ENCODE measurements around the gene SPPL2A. TPM values are rescaled to one million over a fixed set of nuclear protein-coding genes. Genes with fewer than 3 reads are reported as not detected.

The SPPL2A gene
- total and polyA plus RNA-seq, 2 donors (not counting 3 experiments of a cell fraction or from before 2014, with no cell fraction given), result 38.8 to 88.7 TPM

GRCh38 chr15:50735156-50735555 lies 30.4 kb downstream of the SPPL2A start:
- Histone ChIP-seq H4K20me1 (replicated peaks; ENCODE audit: control insufficient read depth, extremely low read depth, insufficient read depth, low read length) (no peaks in the 10 kb centered on the region), H3K27me3 (ENCODE audit: control insufficient read depth in 2 of 2, insufficient read depth in 2 of 2, low read length in 2 of 2) (no peaks in the 10 kb centered on the region), H3K79me2 (ENCODE audit: control insufficient read depth, insufficient read depth, low read length) (no peaks in the 10 kb centered on the region), H3K4me1 (ENCODE audit: control insufficient read depth, extremely low read depth, insufficient read depth, low read length) (no peaks in the 10 kb centered on the region), H3K36me3 (ENCODE audit: control insufficient read depth in 2 of 2, extremely low read depth in 1 of 2, insufficient read depth in 2 of 2, low read length in 2 of 2) (no peaks in the 10 kb centered on the region), H3K9me1 (replicated peaks; ENCODE audit: control insufficient read depth, extremely low read depth, insufficient read depth, low read length) (no peaks in the 10 kb centered on the region), H3K9me3 (replicated peaks; ENCODE audit: control insufficient read depth, insufficient read depth, low read length) (no peaks in the 10 kb centered on the region), H2AFZ (ENCODE audit: low read depth, low read length) (no peak overlapping the region), H3K9ac (replicated peaks; ENCODE audit: extremely low read depth, insufficient read depth, low read length) (no peak overlapping the region), H3K4me3 (replicated peaks in 1 of 3; ENCODE audit: insufficient read depth in 1 of 3, low read depth in 1 of 3, low read length in 3 of 3) (no peak overlapping the region), H3K4me2 (ENCODE audit: insufficient read depth, low read length) (no peak overlapping the region), H3K27ac (ENCODE audit: insufficient read depth, low read depth, low read length) (no peak overlapping the region)
- dilution Hi-C loops (cut with MboI; ENCODE audit: extremely low pct_ligation_motif_present, low sequenced_read_pairs), result no loop called here
- CTCF ChIA-PET, result no interaction called here
- TF ChIP-seq FOS (IDR thresholded peaks at IDR 0.05; ENCODE audit: borderline replicate concordance, insufficient read depth, low read length), result no peak
- no peak for TF ChIP-seq POLR2A (IDR thresholded peaks at IDR 0.05; ENCODE audit: low read depth, low read length)
- TF ChIP-seq MYC (IDR thresholded peaks at IDR 0.05; ENCODE audit: low read depth, low read length), result no peak
- TF ChIP-seq EZH2 (IDR thresholded peaks at IDR 0.05; ENCODE audit: borderline replicate concordance, low read depth, low read length, severe bottlenecking), result no peak
- no peak for TF ChIP-seq POLR2AphosphoS5 (IDR thresholded peaks at IDR 0.05; ENCODE audit: insufficient read depth, low read depth, low read length)
- TF ChIP-seq MAX (IDR thresholded peaks at IDR 0.05; ENCODE audit: insufficient read depth, insufficient read length), result no peak
- TF ChIP-seq GATA2 (IDR thresholded peaks at IDR 0.05; ENCODE audit: insufficient read depth, insufficient read length, low read depth, low read length), result no peak
- TF ChIP-seq CTCF (IDR thresholded peaks at IDR 0.05; ENCODE audit: extremely low read depth in 1 of 2, insufficient read depth in 1 of 2, low read depth in 1 of 2, low read length in 2 of 2), result no peak
- no peak for TF ChIP-seq JUN (IDR thresholded peaks at IDR 0.05; ENCODE audit: borderline replicate concordance, insufficient read depth, insufficient read length, low read depth)
- intact Hi-C loops (cut with micrococcal nuclease), result no loop called here
- DNase-seq (ENCODE audit: low read depth, low spot score), result no peak
- BruUV-seq (replicated peaks), result no TSS peak
- POLR2A ChIA-PET, result no interaction called here
- no peak for FAIRE-seq

Data from endothelial cell of umbilical vein (primary cell).